Spleen (tissue), 11 donors: Measurements from ENCODE around the gene FUT1. TPM values are rescaled to one million over a fixed set of nuclear protein-coding genes. Genes with fewer than 3 reads are reported as not detected.

Experiments
- DNase-seq: peaks from one replicate; pipeline ENCODE4 v3.0.0-alpha.2; 2020
- H3K27ac ChIP-seq, 8 donors: fragments of 200-600 bp; sonication (generic) in 7 of 8; 1 replicate in 4 of 8; 2 replicates in 4 of 8; pipeline versions ENCODE4 v1.5.0 to v1.8.0; 2016 to 2021; ENCODE audit warnings: inconsistent platforms in 4 of 8, mild to moderate bottlenecking in 4 of 8, moderate library complexity in 1 of 8
- H3K27me3 ChIP-seq, 7 donors: fragments of 200-600 bp; sonication (generic) in 6 of 7; replicated peaks in 1 of 7; 1 replicate in 4 of 7; 2 replicates in 3 of 7; pipeline versions ENCODE4 v1.5.0 to v1.8.0; 2016 to 2021; ENCODE audit warnings: inconsistent platforms in 3 of 7, mild to moderate bottlenecking in 1 of 7
- H3K36me3 ChIP-seq, 6 donors: fragments of 200-600 bp; sonication (generic) in 5 of 6; 1 replicate in 4 of 6; 2 replicates in 2 of 6; pipeline versions ENCODE4 v1.5.0 to v1.8.0; 2016 to 2021; ENCODE audit warnings: inconsistent platforms in 2 of 6
- H3K4me1 ChIP-seq, 6 donors: fragments of 200-600 bp; sonication (generic) in 5 of 6; 1 replicate in 3 of 6; 2 replicates in 3 of 6; pipeline versions ENCODE4 v1.5.0 to v1.8.0; 2016 to 2021; ENCODE audit warnings: inconsistent platforms in 3 of 6
- H3K4me3 ChIP-seq, 8 donors: fragments of 200-600 bp; sonication (generic) in 7 of 8; 1 replicate in 4 of 8; 2 replicates in 4 of 8; pipeline versions ENCODE4 v1.5.0 to v1.8.0; 2016 to 2021; ENCODE audit warnings: inconsistent platforms in 4 of 8, mild to moderate bottlenecking in 4 of 8, moderate library complexity in 2 of 8
- H3K9me3 ChIP-seq, 8 donors: fragments of 200-600 bp; sonication (generic) in 7 of 8; 1 replicate in 4 of 8; 2 replicates in 4 of 8; pipeline versions ENCODE4 v1.5.0 to v1.8.0; 2016 to 2021; ENCODE audit warnings: inconsistent platforms in 4 of 8
- CTCF ChIP-seq, 11 experiments: fragments of 200-600 bp in 7 of 11; fragments of 450-650 bp in 4 of 11; sonication (generic) in 4 of 11; IDR thresholded peaks in 8 of 11; conservative IDR thresholded peaks in 3 of 11; 1 replicate in 7 of 11; 2 replicates in 4 of 11; pipeline versions ENCODE4 v1.4.0 to v1.8.0; 2016 to 2021; ENCODE audit warnings: antibody characterized with exemption in 11 of 11, inconsistent platforms in 4 of 11, mild to moderate bottlenecking in 1 of 11
- POLR2A ChIP-seq, 3 donors: fragments of 450-650 bp; IDR thresholded peaks; one replicate each; pipeline ENCODE4 v1.5.1; 2017; ENCODE audit warnings: antibody characterized with exemption in 3 of 3, mild to moderate bottlenecking in 1 of 3
- POLR2AphosphoS5 ChIP-seq, 3 donors: sonication (generic); formaldehyde crosslinking; IDR thresholded peaks; one replicate each; pipeline ENCODE4 v1.5.1; 2017; ENCODE audit warnings: antibody characterized with exemption in 3 of 3
- WGBS, 5 donors: extraction: QIAGEN DNeasy Blood & Tissue Kit in 3 of 5; methylation state at CpG; one replicate each; pipeline versions ENCODE4 v1.1.5 to v1.1.7; 2013 to 2018; 5-methylcytosine and 5-hydroxymethylcytosine counted together
- intact Hi-C: fragments of 100-400 bp; cut with DNase I; formaldehyde crosslinking; loops from one replicate; pipeline ENCODE4 v1.15.0; 2023; ENCODE audit warnings: low total_unique reads
- polyA plus RNA-seq, 3 donors: library from polyadenylated mRNA; stranded (reverse); fragments of 200-250 nt; gene quantifications; one replicate each; pipeline ENCODE4 v1.2.1, GENCODE V29; 2013
- total RNA-seq, 7 donors: library from RNA; depleted of rRNA in 3 of 7; stranded (reverse); fragments of >200 nt in 3 of 7; fragmentation: NEBNext Ultra II Directional in 4 of 7; extraction: Animal tissue kit (Norgen Biotek cat#: 25700) in 4 of 7; gene quantifications; one replicate each; pipeline versions ENCODE4 v1.1.0 to v1.2.1, GENCODE V29; 2016 to 2021
- donor health status: healthy with polysubstance abuse.
- donor health status: DM: no; HTN: no; CAD: no; lungs with moderate emphysema.
- donor health status: DM: no; HTN: no; CAD: no.
- donor health status: Bipolar disorder and iron deficiency.
- donor health status: healthy.
- donor health status: DM: no; HTN: no; CAD: no.
- donor health status: DM: yes; HTN: yes; CAD: no.

Gene FUT1
- total and polyA plus RNA-seq, 10 donors: 1.0 to 22.9 (median 8.7) TPM

DNA sequence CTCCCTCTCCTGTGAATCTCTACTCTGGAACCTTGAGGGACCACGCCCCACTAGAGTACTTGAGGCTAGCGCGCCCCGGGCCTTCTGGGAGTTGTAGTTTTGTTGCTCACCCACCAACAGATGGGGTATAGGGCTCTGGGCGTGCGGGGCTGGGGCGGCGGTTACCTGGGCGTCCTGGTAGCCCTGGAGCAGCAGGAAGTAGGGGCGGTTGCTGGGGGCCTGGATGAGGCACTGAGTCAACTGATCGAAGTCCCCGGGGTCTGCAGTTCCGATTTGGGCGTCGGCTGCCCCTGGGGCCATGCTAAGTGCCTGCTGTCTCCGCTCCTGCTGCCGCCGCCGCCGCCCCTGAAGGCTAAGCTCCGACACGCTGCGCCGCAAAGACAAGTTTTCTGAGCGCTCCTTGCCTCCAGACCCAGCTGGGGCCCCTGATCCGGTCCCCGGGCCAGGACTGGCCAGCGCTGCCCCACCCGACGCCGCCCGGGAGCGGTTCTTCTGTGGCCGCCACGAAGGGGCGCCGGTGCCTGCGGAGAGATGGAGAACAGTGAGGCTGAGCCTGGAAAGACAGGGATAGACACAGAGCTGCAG lies 17.3 kb downstream of the FUT1 start:
- H3K27me3 ChIP-seq: peaks cover 0 to 12% (median 11%) of the 10 kb centered on the region in 7 donors
- no peaks in the 10 kb centered on the region for H3K9me3 ChIP-seq
- H3K4me1 ChIP-seq: peaks cover 0 to 36% (median 22%) of the 10 kb centered on the region in 6 donors
- H3K4me3 ChIP-seq: peak overlapping the region in 1 of 8 donors; percentile 30
- peak in 1 of 3 donors; percentile 37 for TF ChIP-seq POLR2AphosphoS5 (IDR thresholded peaks at IDR 0.05)
- TF ChIP-seq CTCF (IDR thresholded peaks at IDR 0.05 in 8 of 11, conservative IDR thresholded peaks at IDR 0.05 in 3 of 11): no peak
- DNase-seq: no peak
- H3K36me3 ChIP-seq: peaks cover 0 to 44% (median 0%) of the 10 kb centered on the region in 6 donors
- no peak overlapping the region for H3K27ac ChIP-seq
- WGBS, 5 donors: 77 to 84% (median 82%) methylated on average over 20 to 38 of the region's 38 CpGs
- intact Hi-C loops: no loop called here

DNA sequence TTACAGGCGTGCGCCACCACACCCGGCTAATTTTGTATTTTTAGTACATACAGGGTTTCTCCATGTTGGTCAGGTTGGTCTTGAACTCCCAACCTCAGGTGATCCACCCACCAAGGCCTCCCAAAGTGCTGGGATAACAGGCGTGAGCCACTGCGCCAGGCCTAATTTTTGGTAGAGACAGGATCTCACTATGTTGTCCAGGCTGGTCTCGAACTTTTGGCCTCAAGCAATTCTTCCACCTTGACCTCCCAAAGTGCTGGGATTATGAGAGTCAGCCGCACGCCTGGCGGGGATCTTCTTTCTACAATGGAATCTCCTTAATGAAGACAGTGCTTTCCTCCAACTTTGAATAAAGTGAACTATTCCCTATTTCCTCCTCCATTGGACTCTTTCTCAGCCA lies 17.8 kb downstream of the FUT1 start:
- peaks cover 0 to 7% (median 6%) of the 10 kb centered on the region in 7 donors for H3K27me3 ChIP-seq
- no peak overlapping the region for H3K4me3 ChIP-seq
- H3K36me3 ChIP-seq: peaks cover 0 to 48% (median 0%) of the 10 kb centered on the region in 6 donors
- TF ChIP-seq POLR2A (IDR thresholded peaks at IDR 0.05) (no peak), POLR2AphosphoS5 (IDR thresholded peaks at IDR 0.05) (no peak), CTCF (IDR thresholded peaks at IDR 0.05 in 8 of 11, conservative IDR thresholded peaks at IDR 0.05 in 3 of 11) (no peak)
- no peak for DNase-seq
- WGBS, 5 donors: 91 to 96% (median 92%) methylated on average over 9 of the region's 9 CpGs
- H3K9me3 ChIP-seq: no peaks in the 10 kb centered on the region
- H3K27ac ChIP-seq: no peak overlapping the region
- H3K4me1 ChIP-seq: peaks cover 0 to 31% (median 17%) of the 10 kb centered on the region in 6 donors
- intact Hi-C loops: no loop called here

GRCh38 chr19:48731452-48731851 lies 21.0 kb downstream of the FUT1 start:
- Histone ChIP-seq H3K4me3 (no peak overlapping the region), H3K9me3 (peaks cover 0 to 11% (median 3%) of the 10 kb centered on the region in 8 donors), H3K27ac (no peak overlapping the region), H3K4me1 (peaks cover 0 to 16% (median 11%) of the 10 kb centered on the region in 6 donors), H3K36me3 (peaks cover 0 to 62% (median 0%) of the 10 kb centered on the region in 6 donors), H3K27me3 (no peaks in the 10 kb centered on the region)
- intact Hi-C loops: no loop called here
- 81 to 95% (median 88%) methylated on average over 4 of the region's 4 CpGs for WGBS, 5 donors
- TF ChIP-seq POLR2A (IDR thresholded peaks at IDR 0.05) (no peak), CTCF (IDR thresholded peaks at IDR 0.05 in 8 of 11, conservative IDR thresholded peaks at IDR 0.05 in 3 of 11) (no peak), POLR2AphosphoS5 (IDR thresholded peaks at IDR 0.05) (no peak)
- DNase-seq: no peak

- intact Hi-C loops: no loop called here
- Histone ChIP-seq H3K9me3 (peaks cover 0 to 26% (median 4%) of the 10 kb centered on the region in 8 donors), H3K27ac (peak overlapping the region in 5 of 8 donors; percentile 15 to 71 (median 32)), H3K36me3 (peaks cover 0 to 59% (median 0%) of the 10 kb centered on the region in 6 donors), H3K4me3 (peak overlapping the region in 2 of 8 donors; percentile 4 to 13), H3K27me3 (no peaks in the 10 kb centered on the region), H3K4me1 (peaks cover 15 to 38% (median 33%) of the 10 kb centered on the region in 6 donors)
- DNase-seq: no peak
- 82 to 92% (median 83%) methylated on average over 43 to 77 of the region's 77 CpGs for WGBS, 5 donors
- peak in 2 of 3 donors; percentile 28 to 50 for TF ChIP-seq POLR2AphosphoS5 (IDR thresholded peaks at IDR 0.05)
- TF ChIP-seq POLR2A (IDR thresholded peaks at IDR 0.05): no peak
- no peak for TF ChIP-seq CTCF (IDR thresholded peaks at IDR 0.05 in 8 of 11, conservative IDR thresholded peaks at IDR 0.05 in 3 of 11)
These were observed 23.4 kb downstream of the FUT1 start for GRCh38 chr19:48728911-48729664.
